ENCODE data around the gene ENTHD1. TPM values are rescaled to one million over a fixed set of nuclear protein-coding genes. Genes with fewer than 3 reads are reported as not detected.

Gene ENTHD1
- total RNA-seq, 1 donor from 2014 or later, result not detected

DNA sequence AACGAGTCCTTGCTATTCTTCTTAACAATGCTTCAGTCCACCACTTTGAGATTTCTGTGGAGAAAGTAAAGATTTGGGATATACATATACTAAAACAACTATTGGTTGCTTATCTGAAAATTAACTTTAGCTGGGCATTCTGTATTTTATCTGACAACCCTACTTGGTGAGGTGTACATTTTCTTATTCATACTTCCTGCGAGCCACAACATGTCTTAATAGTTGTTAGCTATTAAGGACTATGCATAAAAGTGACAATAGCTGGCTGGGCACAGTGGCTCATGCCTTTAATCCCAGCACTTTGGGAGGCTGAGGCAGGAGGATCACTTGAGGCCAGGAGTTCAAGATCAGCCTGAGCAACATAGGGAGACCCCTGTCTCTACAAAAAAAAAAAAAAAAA, 38.6 kb upstream of the ENTHD1 start:
- H3K9ac ChIP-seq, result no peak overlapping the region
- Mint-ChIP-seq H3K4me1 (peaks cover 28% of the 10 kb centered on the region), H3K27me3 (ENCODE audit: insufficient read depth, low read depth) (peaks cover 4% of the 10 kb centered on the region), H3K9me3 (no peaks in the 10 kb centered on the region), H3K4me3 (no peak overlapping the region), H3K36me3 (no peaks in the 10 kb centered on the region), H3K27ac (no peak overlapping the region)
- peaks cover 4% of the 10 kb centered on the region for H3K27me3 ChIP-seq
- H3K4me3 ChIP-seq, result no peak overlapping the region
- H3F3A ChIP-seq (ENCODE audit: low read depth), result peaks cover 31% of the 10 kb centered on the region
- H3K9me3 ChIP-seq (ENCODE audit: low read depth), result no peaks in the 10 kb centered on the region
- H3K4me2 ChIP-seq, result no peak overlapping the region
- no peaks in the 10 kb centered on the region for H3K36me3 ChIP-seq
- peaks cover 40% of the 10 kb centered on the region for H3K4me1 ChIP-seq
- H3K27ac ChIP-seq, result no peak overlapping the region
- peaks cover 3% of the 10 kb centered on the region for H4K20me1 ChIP-seq (ENCODE audit: low read depth)
- H3K79me2 ChIP-seq (ENCODE audit: low read depth), result no peaks in the 10 kb centered on the region
- TF ChIP-seq EZH2phosphoT487 (IDR thresholded peaks at IDR 0.05) (no peak), EZH2 (IDR thresholded peaks at IDR 0.05) (no peak)
- TF ChIP-seq, protein P1, sequence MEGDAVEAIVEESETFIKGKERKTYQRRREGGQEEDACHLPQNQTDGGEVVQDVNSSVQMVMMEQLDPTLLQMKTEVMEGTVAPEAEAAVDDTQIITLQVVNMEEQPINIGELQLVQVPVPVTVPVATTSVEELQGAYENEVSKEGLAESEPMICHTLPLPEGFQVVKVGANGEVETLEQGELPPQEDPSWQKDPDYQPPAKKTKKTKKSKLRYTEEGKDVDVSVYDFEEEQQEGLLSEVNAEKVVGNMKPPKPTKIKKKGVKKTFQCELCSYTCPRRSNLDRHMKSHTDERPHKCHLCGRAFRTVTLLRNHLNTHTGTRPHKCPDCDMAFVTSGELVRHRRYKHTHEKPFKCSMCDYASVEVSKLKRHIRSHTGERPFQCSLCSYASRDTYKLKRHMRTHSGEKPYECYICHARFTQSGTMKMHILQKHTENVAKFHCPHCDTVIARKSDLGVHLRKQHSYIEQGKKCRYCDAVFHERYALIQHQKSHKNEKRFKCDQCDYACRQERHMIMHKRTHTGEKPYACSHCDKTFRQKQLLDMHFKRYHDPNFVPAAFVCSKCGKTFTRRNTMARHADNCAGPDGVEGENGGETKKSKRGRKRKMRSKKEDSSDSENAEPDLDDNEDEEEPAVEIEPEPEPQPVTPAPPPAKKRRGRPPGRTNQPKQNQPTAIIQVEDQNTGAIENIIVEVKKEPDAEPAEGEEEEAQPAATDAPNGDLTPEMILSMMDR (IDR thresholded peaks at IDR 0.05), result no peak
- no peak for DNase-seq (ENCODE audit: low spot score)
- H2AFZ ChIP-seq (replicated peaks), result no peak overlapping the region

DNA sequence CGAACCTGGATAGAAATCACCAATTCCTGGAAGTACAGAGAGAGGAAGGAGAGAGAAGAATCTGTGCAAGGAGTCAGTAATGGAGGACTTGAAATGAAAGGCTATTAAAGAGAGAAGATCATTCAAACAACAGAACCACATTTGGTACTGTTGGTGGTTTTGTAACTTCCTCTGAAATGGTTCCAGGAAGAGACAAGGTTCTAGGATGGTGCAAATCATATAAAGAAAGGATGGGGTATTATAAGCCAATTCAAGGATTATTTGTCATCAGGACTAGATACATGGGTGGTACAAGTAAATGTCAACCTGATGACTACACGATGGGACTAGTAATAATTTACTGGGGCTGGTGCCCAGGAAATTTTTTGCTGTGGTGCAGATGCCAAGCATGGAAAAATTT, 37.7 kb upstream of the ENTHD1 start:
- peaks cover 31% of the 10 kb centered on the region for H3K4me1 ChIP-seq
- no peak overlapping the region for H3K27ac Mint-ChIP-seq
- H3K4me3 ChIP-seq, result no peak overlapping the region
- no peaks in the 10 kb centered on the region for H3K9me3 Mint-ChIP-seq
- H2AFZ ChIP-seq (replicated peaks), result no peak overlapping the region
- peaks cover 4% of the 10 kb centered on the region for H3K27me3 ChIP-seq
- DNase-seq (ENCODE audit: low spot score), result no peak
- H3K9me3 ChIP-seq (ENCODE audit: low read depth), result no peaks in the 10 kb centered on the region
- TF ChIP-seq, protein P1 (IDR thresholded peaks at IDR 0.05), result no peak
- TF ChIP-seq EZH2 (IDR thresholded peaks at IDR 0.05), result no peak
- TF ChIP-seq EZH2phosphoT487 (IDR thresholded peaks at IDR 0.05), result no peak
- peaks cover 28% of the 10 kb centered on the region for H3K4me1 Mint-ChIP-seq
- H3K27ac ChIP-seq, result no peak overlapping the region
- peaks cover 3% of the 10 kb centered on the region for H4K20me1 ChIP-seq (ENCODE audit: low read depth)
- H3K36me3 Mint-ChIP-seq, result no peaks in the 10 kb centered on the region
- no peaks in the 10 kb centered on the region for H3K79me2 ChIP-seq (ENCODE audit: low read depth)
- no peak overlapping the region for H3K4me2 ChIP-seq
- H3F3A ChIP-seq (ENCODE audit: low read depth), result peaks cover 31% of the 10 kb centered on the region
- peaks cover 4% of the 10 kb centered on the region for H3K27me3 Mint-ChIP-seq (ENCODE audit: insufficient read depth, low read depth)
- no peak overlapping the region for H3K4me3 Mint-ChIP-seq
- no peaks in the 10 kb centered on the region for H3K36me3 ChIP-seq
- H3K9ac ChIP-seq, result no peak overlapping the region

DNA sequence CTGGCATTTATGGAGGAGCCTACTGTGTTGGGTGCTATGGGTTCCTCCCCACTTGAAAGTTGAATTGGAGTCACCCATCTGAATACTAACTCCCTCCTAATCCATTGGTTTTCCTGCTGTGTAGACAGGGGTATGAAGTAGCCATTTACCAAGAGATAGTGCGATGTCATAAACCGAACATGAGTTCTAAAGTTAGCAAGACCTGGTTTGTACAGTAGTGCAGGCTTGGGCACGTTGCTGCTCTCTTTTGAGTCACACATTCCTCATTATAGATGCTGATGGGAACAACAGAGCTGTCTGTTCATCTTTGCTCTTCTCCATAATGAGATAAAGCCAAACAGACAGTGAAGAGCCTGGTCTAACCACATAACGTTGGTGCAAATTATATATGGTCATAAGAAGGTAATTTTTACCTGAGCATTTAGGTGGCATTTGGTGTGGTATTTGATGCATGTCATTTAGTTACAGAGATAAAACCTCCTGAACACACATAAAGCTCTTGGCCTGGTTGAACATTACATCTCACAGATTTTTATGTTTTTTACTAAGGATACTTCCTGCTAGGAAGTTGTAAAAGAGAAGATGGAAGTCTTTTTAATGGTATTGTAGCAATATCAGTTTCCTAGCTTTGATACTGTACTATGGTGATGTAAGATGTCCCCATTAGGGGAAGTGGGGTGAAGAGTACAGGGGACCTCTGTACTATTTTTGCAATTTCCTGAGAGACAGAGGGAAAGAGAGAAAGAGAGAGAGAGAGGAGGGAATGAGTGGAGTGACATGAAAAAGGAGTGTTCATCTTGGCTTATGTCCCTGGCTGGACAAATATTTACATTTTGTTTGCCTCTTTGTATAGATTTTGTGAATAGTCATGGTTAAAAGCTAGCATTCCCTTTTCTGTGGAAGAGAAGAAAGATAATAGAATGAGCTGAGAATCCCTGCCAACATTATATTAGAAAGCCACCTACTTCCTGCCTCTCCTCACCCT, 35.3 kb upstream of the ENTHD1 start:
- Histone ChIP-seq H3K79me2 (ENCODE audit: low read depth) (no peaks in the 10 kb centered on the region), H3K27me3 (peaks cover 4% of the 10 kb centered on the region), H3K9ac (no peak overlapping the region), H4K20me1 (ENCODE audit: low read depth) (peaks cover 3% of the 10 kb centered on the region), H3K4me1 (peaks cover 8% of the 10 kb centered on the region), H3K36me3 (no peaks in the 10 kb centered on the region), H3K4me3 (no peak overlapping the region), H3K9me3 (ENCODE audit: low read depth) (no peaks in the 10 kb centered on the region), H3K27ac (no peak overlapping the region), H2AFZ (replicated peaks) (no peak overlapping the region), H3K4me2 (no peak overlapping the region), H3F3A (ENCODE audit: low read depth) (peaks cover 14% of the 10 kb centered on the region)
- TF ChIP-seq, protein P1 (IDR thresholded peaks at IDR 0.05), result no peak
- no peak for TF ChIP-seq EZH2 (IDR thresholded peaks at IDR 0.05)
- no peak for TF ChIP-seq EZH2phosphoT487 (IDR thresholded peaks at IDR 0.05)
- H3K27me3 Mint-ChIP-seq (ENCODE audit: insufficient read depth, low read depth), result peaks cover 6% of the 10 kb centered on the region
- no peak for DNase-seq (ENCODE audit: low spot score)
- H3K4me1 Mint-ChIP-seq, result peaks cover 10% of the 10 kb centered on the region
- no peaks in the 10 kb centered on the region for H3K9me3 Mint-ChIP-seq
- H3K4me3 Mint-ChIP-seq, result no peak overlapping the region
- H3K36me3 Mint-ChIP-seq, result no peaks in the 10 kb centered on the region
- no peak overlapping the region for H3K27ac Mint-ChIP-seq

All from neural progenitor cell (in vitro differentiated cells).